K562 (cell line): ENCODE measurements around the gene PLCL1. TPM values are rescaled to one million over a fixed set of nuclear protein-coding genes. Genes with fewer than 3 reads are reported as not detected.

ENCODE experiments used
- ATAC-seq: fragments of 200-7000 bp; cut with Tn5 transposase; 3 replicates; pipeline ENCODE4 v1.9.1; 2020; ENCODE audit warnings: moderate library complexity
- BruUV-seq: library from RNA; stranded (reverse); fragments of 400-500 nt; replicated peaks from 2 replicates; lab custom pipeline; 2021; lab: Mats Ljungman, UMichigan
- CTCF ChIA-PET: fragments of 300-600 bp; formaldehyde crosslinking; extraction: SDS; loops from one replicate; lab custom pipeline; 2021; ENCODE audit warnings: low intra/inter-chr PET ratio; lab: Yijun Ruan, JAX
- POLR2A ChIA-PET: fragments of 300-600, 350-650 bp; sonication (Branson Sonifier 250); formaldehyde crosslinking; extraction: SDS; loops from one replicate; lab custom pipeline; 2021; ENCODE audit warnings: antibody characterized with exemption, inconsistent platforms; lab: Yijun Ruan, JAX
- DNase-seq, 4 experiments: peaks; one replicate each; pipeline versions ENCODE4 v3.0.0 to v3.0.0-alpha.2; 2011 to 2018; ENCODE audit warnings: low spot score in 3 of 4, mixed read lengths in 3 of 4; ENCODE audit errors: extremely low read depth in 1 of 4
- FAIRE-seq: peaks from 2 replicates; lab custom pipeline; 2011; peaks lifted over from hg19 to GRCh38; lab: Jason Lieb, UNC
- H2AFZ ChIP-seq: 2 replicates; pipeline ENCODE4 v1.6.0; 2011; ENCODE audit warnings: low read depth, low read length, control low read depth, inconsistent platforms
- H3K27ac ChIP-seq: fragments of 200-600 bp; 3 replicates; pipeline ENCODE4 v1.8.0; 2011; ENCODE audit warnings: low read depth, mild to moderate bottlenecking, control low read depth, inconsistent platforms, low read length, moderate library complexity, mixed read lengths; ENCODE audit errors: extremely low read depth
- H3K27me3 ChIP-seq, 2 experiments: fragments of 300-600 bp in 1 of 2; 2 replicates in 1 of 2; 3 replicates in 1 of 2; pipeline versions ENCODE4 v1.6.0 to v1.8.0; 2011; ENCODE audit warnings: inconsistent platforms in 2 of 2, low read length in 2 of 2, mild to moderate bottlenecking in 1 of 2, mixed read lengths in 1 of 2, moderate library complexity in 1 of 2; ENCODE audit not compliant: control insufficient read depth in 2 of 2, insufficient read depth in 2 of 2
- H3K36me3 ChIP-seq: fragments of 300-600 bp; 3 replicates; pipeline ENCODE4 v1.8.0; 2011; ENCODE audit warnings: mild to moderate bottlenecking, low read length, inconsistent platforms; ENCODE audit not compliant: control insufficient read depth, insufficient read depth
- H3K4me1 ChIP-seq, 2 experiments: fragments of 200-600 bp in 1 of 2; replicated peaks in 1 of 2; 2 replicates in 1 of 2; 3 replicates in 1 of 2; pipeline versions ENCODE4 v1.5.1 to v1.8.0; 2011; ENCODE audit warnings: inconsistent platforms in 2 of 2, low read length in 2 of 2, mild to moderate bottlenecking in 1 of 2, mixed read lengths in 1 of 2, moderate library complexity in 1 of 2; ENCODE audit not compliant: control insufficient read depth in 2 of 2, insufficient read depth in 2 of 2
- H3K4me2 ChIP-seq: 2 replicates; pipeline ENCODE4 v1.6.1; 2011; ENCODE audit warnings: low read length, control low read depth, inconsistent platforms, mixed read lengths; ENCODE audit not compliant: insufficient read depth
- H3K4me3 ChIP-seq: fragments of 200-600 bp; sonication (generic), shearing (Covaris generic); 2 replicates; pipeline ENCODE4 v1.5.1; 2016; ENCODE audit warnings: control low read depth, inconsistent platforms
- H3K79me2 ChIP-seq: fragments of 200-600 bp; 3 replicates; pipeline ENCODE4 v1.8.0; 2011; ENCODE audit warnings: low read length, inconsistent platforms; ENCODE audit not compliant: control insufficient read depth, insufficient read depth
- H3K9ac ChIP-seq, 2 experiments: 2 replicates each; pipeline versions ENCODE4 v1.6.0 to v1.6.1; 2011; ENCODE audit warnings: low read depth in 2 of 2, low read length in 2 of 2, control low read depth in 1 of 2, inconsistent platforms in 1 of 2, mild to moderate bottlenecking in 1 of 2, mixed read lengths in 1 of 2; ENCODE audit not compliant: insufficient read depth in 1 of 2
- H3K9me1 ChIP-seq: one replicate; pipeline ENCODE4 v1.6.0; 2011; ENCODE audit warnings: inconsistent platforms, mild to moderate bottlenecking, low read length, moderate library complexity; ENCODE audit not compliant: control insufficient read depth, insufficient read depth
- H3K9me3 ChIP-seq: replicated peaks from 2 replicates; pipeline ENCODE4 v1.5.1; 2011; ENCODE audit warnings: low read depth, low read length, inconsistent platforms; ENCODE audit not compliant: control insufficient read depth, insufficient read depth
- H4K20me1 ChIP-seq: replicated peaks from 2 replicates; pipeline ENCODE4 v1.6.1; 2011; ENCODE audit warnings: low read length, inconsistent platforms, mixed read lengths; ENCODE audit not compliant: control insufficient read depth, insufficient read depth
- CBFB ChIP-seq: sonication (generic); formaldehyde crosslinking; IDR thresholded peaks from 2 replicates; pipeline ENCODE4 v1.4.0; 2020; ENCODE audit warnings: mild to moderate bottlenecking, missing genetic modification reagents
- CEBPB ChIP-seq: fragments of 450-650 bp; IDR thresholded peaks from 2 replicates; pipeline ENCODE4 v1.6.1; 2016; ENCODE audit warnings: missing genetic modification characterization, missing compliant biosample characterization
- HNRNPL ChIP-seq: fragments of 200-400 bp; formaldehyde crosslinking; IDR thresholded peaks from 2 replicates; pipeline ENCODE4 v1.6.1; 2017; ENCODE audit warnings: low read depth, mild to moderate bottlenecking, low read length
- ILF3 ChIP-seq: fragments of 450-650 bp; IDR thresholded peaks from 2 replicates; pipeline ENCODE4 v1.6.1; 2018; ENCODE audit warnings: antibody characterized with exemption, mild to moderate bottlenecking, moderate library complexity, borderline replicate concordance
- KDM1A ChIP-seq, 2 experiments: fragments of 450-650 bp; IDR thresholded peaks; 2 replicates each; pipeline ENCODE4 v1.6.1; 2016; ENCODE audit warnings: mild to moderate bottlenecking in 2 of 2
- NFIX ChIP-seq: fragments of 250-450 bp; sonication (Bioruptor Pico); IDR thresholded peaks from 2 replicates; pipeline ENCODE4 v1.4.0; 2020; ENCODE audit warnings: low read depth, mild to moderate bottlenecking, moderate library complexity
- NR1H2 ChIP-seq: sonication (generic); formaldehyde crosslinking; IDR thresholded peaks from 2 replicates; pipeline ENCODE4 v1.4.0; 2020; ENCODE audit warnings: mild to moderate bottlenecking, missing genetic modification reagents
- SAFB2 ChIP-seq: fragments of 200-400 bp; formaldehyde crosslinking; IDR thresholded peaks from 2 replicates; pipeline ENCODE4 v1.6.1; 2018; ENCODE audit warnings: borderline replicate concordance, low read length, low read depth, moderate library complexity; ENCODE audit not compliant: severe bottlenecking
- SIN3B ChIP-seq: fragments of 450-650 bp; IDR thresholded peaks from 2 replicates; pipeline ENCODE4 v1.6.1; 2017; ENCODE audit warnings: low read depth, mild to moderate bottlenecking, moderate library complexity
- SMAD3 ChIP-seq: fragments of 450-650 bp; formaldehyde crosslinking; conservative IDR thresholded peaks from 2 replicates; pipeline ENCODE4 v1.4.0; 2020; ENCODE audit warnings: mild to moderate bottlenecking
- TEAD4 ChIP-seq, 2 experiments: sonication (generic) in 1 of 2; formaldehyde crosslinking in 1 of 2; IDR thresholded peaks; 2 replicates each; pipeline versions ENCODE4 v1.6.1 to v1.8.0; 2012 to 2022; ENCODE audit warnings: borderline replicate concordance in 1 of 2, inconsistent platforms in 1 of 2, low read length in 1 of 2, mild to moderate bottlenecking in 1 of 2, missing genetic modification reagents in 1 of 2
- ZNF23 ChIP-seq: fragments of 250-450 bp; sonication (Bioruptor Pico); IDR thresholded peaks from 2 replicates; pipeline ENCODE4 v1.4.0; 2020; ENCODE audit warnings: mild to moderate bottlenecking
- ZNF324 ChIP-seq: fragments of 250-450 bp; sonication (Bioruptor Pico); IDR thresholded peaks from 2 replicates; pipeline ENCODE4 v1.4.0; 2020; ENCODE audit warnings: mild to moderate bottlenecking
- ZNF766 ChIP-seq: fragments of 200-800 bp; sonication (Bioruptor generic); conservative IDR thresholded peaks from 2 replicates; pipeline ENCODE4 v1.6.1; 2016; ENCODE audit warnings: missing genetic modification characterization, missing compliant biosample characterization
- in situ Hi-C: fragments of 300-500 bp; cut with MboI; formaldehyde crosslinking; loops from 4 replicates; pipeline ENCODE4 v1.15.0; 2018; ENCODE audit warnings: inconsistent platforms, mixed read lengths
- intact Hi-C: fragments of 100-400 bp; cut with micrococcal nuclease; formaldehyde crosslinking; loops from 2 replicates; pipeline ENCODE4 v1.14.2; 2022
- polyA plus RNA-seq, 8 experiments: library from polyadenylated mRNA; depleted of rRNA in 4 of 8; stranded (reverse) in 5 of 8; unstranded in 3 of 8; fragments of >200 nt; fragmentation: Nextera tagmentation in 2 of 8; fragmentation: Illumina TruSeq in 1 of 8; extraction: Ambion mirVana in 2 of 8; extraction: Trizol in 1 of 8; gene quantifications; 2 replicates each; pipeline versions ENCODE4 v1.2.1 to v1.2.3, GENCODE V29; 2011 to 2014; ENCODE audit warnings: inconsistent platforms in 1 of 8, missing spikeins in 1 of 8
- total RNA-seq, 7 experiments: library from RNA; depleted of rRNA in 6 of 7; stranded (reverse); fragments of >200 nt in 6 of 7; fragmentation: Illumina TruSeq in 2 of 7; extraction: Trizol in 2 of 7; gene quantifications; 2 replicates each; pipeline versions ENCODE4 v1.2.1 to v1.2.3, GENCODE V29; 2011 to 2021; ENCODE audit warnings: low replicate concordance in 1 of 7
- TF ChIP-seq, protein P1 (sequence below): sonication (generic); formaldehyde crosslinking; IDR thresholded peaks from 2 replicates; pipeline ENCODE4 v1.8.1; 2022; ENCODE audit warnings: missing genetic modification reagents
- TF ChIP-seq, protein P2 (sequence below), 2 experiments: fragments of 250-450 bp in 1 of 2; fragments of 450-650 bp in 1 of 2; sonication (Bioruptor Pico) in 1 of 2; IDR thresholded peaks; 2 replicates each; pipeline versions ENCODE4 v1.6.1 to v1.8.0; 2016 to 2021; ENCODE audit warnings: mild to moderate bottlenecking in 2 of 2, moderate library complexity in 2 of 2, missing compliant biosample characterization in 1 of 2, missing genetic modification characterization in 1 of 2
- TF ChIP-seq, protein P3 (sequence below): IDR thresholded peaks from 2 replicates; pipeline ENCODE4 v1.6.1; 2014; ENCODE audit warnings: antibody characterized with exemption

The PLCL1 gene
- total and polyA plus RNA-seq, 9 of the 15 experiments (the other 6 are each of a cell fraction or from before 2014, with no cell fraction given), result 2.0 to 17.7 (median 8.6) TPM

DNA sequence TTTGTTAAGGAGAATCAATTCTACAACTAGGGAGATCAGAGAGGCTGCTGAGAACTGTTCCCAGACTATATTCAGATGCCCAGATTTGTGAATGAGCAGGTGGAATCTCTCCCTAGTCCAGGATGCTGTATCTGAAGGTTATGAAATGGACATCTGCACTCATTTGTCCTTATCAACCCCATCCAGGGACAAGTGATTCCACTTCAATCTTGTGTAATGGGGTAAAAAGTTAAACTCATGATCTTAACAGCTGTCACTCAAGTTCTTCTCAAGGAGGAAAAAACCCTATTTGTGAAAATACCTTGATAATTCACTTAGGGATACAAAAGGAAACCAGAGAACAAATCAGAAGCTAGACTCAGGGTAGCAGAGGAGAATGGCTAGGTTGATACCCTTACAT lies 144.8 kb downstream of the PLCL1 start:
- in situ Hi-C loops (no loop called here), intact Hi-C loops (no loop called here)
- BruUV-seq, result no TSS peak
- peaks cover 84% of the 10 kb centered on the region for H3K79me2 ChIP-seq
- no peak overlapping the region for H3K27ac ChIP-seq
- no peak overlapping the region for H2AFZ ChIP-seq
- FAIRE-seq, result no peak
- peak in 1 of 4 experiments; percentile 32 for DNase-seq
- H3K27me3 ChIP-seq, result no peaks in the 10 kb centered on the region
- no peaks in the 10 kb centered on the region for H3K36me3 ChIP-seq
- peak; percentile 41; the same call in 2 of the 3 replicates for ATAC-seq
- H3K4me3 ChIP-seq, result no peak overlapping the region
- H3K9me1 ChIP-seq, result no peaks in the 10 kb centered on the region
- no peak overlapping the region for H3K4me2 ChIP-seq
- no peak overlapping the region for H3K9ac ChIP-seq
- peaks cover 0 to 20% of the 10 kb centered on the region in 2 experiments; a peak in 4 of 5 replicates for H3K4me1 ChIP-seq
- H3K9me3 ChIP-seq, result no peaks in the 10 kb centered on the region
- ChIA-PET CTCF (no interaction called here), POLR2A (no interaction called here)
- H4K20me1 ChIP-seq, result no peaks in the 10 kb centered on the region
- TF ChIP-seq KDM1A (IDR thresholded peaks at IDR 0.05), result peak; percentile 95 to 96
- peak; percentile 56 for TF ChIP-seq CEBPB
- TF ChIP-seq SIN3B, result no peak
- no peak for TF ChIP-seq ILF3
- TF ChIP-seq ZNF766 (CRISPR knock-in tag), result no peak
- no peak for TF ChIP-seq NFIX (CRISPR knock-in tag)
- no peak for TF ChIP-seq SAFB2
- TF ChIP-seq CBFB (CRISPR knock-in tag), result no peak
- TF ChIP-seq HNRNPL, result no peak
- no peak for TF ChIP-seq ZNF23 (CRISPR knock-in tag)
- TF ChIP-seq NR1H2 (CRISPR knock-in tag), result no peak
- TF ChIP-seq TEAD4 (IDR thresholded peaks at IDR 0.05; ENCODE audit: low read length), result peak; percentile 86
- no peak for TF ChIP-seq TEAD4 (CRISPR knock-in tag; IDR thresholded peaks at IDR 0.05; ENCODE audit: borderline replicate concordance)
- TF ChIP-seq, protein P1, sequence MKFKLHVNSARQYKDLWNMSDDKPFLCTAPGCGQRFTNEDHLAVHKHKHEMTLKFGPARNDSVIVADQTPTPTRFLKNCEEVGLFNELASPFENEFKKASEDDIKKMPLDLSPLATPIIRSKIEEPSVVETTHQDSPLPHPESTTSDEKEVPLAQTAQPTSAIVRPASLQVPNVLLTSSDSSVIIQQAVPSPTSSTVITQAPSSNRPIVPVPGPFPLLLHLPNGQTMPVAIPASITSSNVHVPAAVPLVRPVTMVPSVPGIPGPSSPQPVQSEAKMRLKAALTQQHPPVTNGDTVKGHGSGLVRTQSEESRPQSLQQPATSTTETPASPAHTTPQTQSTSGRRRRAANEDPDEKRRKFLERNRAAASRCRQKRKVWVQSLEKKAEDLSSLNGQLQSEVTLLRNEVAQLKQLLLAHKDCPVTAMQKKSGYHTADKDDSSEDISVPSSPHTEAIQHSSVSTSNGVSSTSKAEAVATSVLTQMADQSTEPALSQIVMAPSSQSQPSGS (CRISPR knock-in tag), result no peak
- TF ChIP-seq SMAD3 (CRISPR knock-in tag), result no peak
- TF ChIP-seq, protein P2, sequence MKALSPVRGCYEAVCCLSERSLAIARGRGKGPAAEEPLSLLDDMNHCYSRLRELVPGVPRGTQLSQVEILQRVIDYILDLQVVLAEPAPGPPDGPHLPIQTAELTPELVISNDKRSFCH (CRISPR knock-in tag; IDR thresholded peaks at IDR 0.05), result no peak
- TF ChIP-seq, protein P2 (tag; IDR thresholded peaks at IDR 0.05), result no peak
- TF ChIP-seq, protein P3, sequence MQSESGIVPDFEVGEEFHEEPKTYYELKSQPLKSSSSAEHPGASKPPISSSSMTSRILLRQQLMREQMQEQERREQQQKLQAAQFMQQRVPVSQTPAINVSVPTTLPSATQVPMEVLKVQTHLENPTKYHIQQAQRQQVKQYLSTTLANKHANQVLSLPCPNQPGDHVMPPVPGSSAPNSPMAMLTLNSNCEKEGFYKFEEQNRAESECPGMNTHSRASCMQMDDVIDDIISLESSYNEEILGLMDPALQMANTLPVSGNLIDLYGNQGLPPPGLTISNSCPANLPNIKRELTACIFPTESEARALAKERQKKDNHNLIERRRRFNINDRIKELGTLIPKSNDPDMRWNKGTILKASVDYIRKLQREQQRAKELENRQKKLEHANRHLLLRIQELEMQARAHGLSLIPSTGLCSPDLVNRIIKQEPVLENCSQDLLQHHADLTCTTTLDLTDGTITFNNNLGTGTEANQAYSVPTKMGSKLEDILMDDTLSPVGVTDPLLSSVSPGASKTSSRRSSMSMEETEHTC, result 0 out of 2 replicates have a peak, but pooled peaks have one; percentile 27
- TF ChIP-seq ZNF324 (CRISPR knock-in tag), result no peak
